Measurements from ENCODE around the gene KIF6. TPM values are rescaled to one million over a fixed set of nuclear protein-coding genes. Genes with fewer than 3 reads are reported as not detected.
A peak's percentile ranks its signal among the peaks of the same experiment; 100 is the strongest.

Gene KIF6
- total and polyA plus RNA-seq, 11 donors = 0.06 to 0.77 (median 0.48) TPM

DNA sequence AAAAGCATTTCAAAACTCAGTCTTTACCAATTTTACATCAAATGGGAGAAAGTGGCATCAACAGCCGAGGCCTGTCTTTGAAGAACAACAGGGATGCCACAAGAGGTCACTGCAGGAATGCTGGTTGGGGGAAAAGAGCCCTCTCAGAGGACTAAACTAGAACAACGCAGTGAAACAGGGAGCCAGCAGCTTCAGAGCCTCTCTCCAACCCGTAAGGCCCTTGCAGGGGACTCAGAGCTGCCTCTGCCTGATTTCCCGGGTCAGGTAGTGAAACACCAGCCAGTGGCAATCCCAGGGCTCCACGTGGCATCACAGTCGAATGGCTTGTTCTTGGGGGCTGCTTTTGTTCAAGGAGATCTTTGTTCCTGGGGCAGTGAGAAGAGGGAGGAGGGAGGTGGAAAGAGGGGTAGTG, 347.7 kb downstream of the KIF6 start:
- DNase-seq (peak in 4 of 5 donors; percentile 59 to 69 (median 62)), ATAC-seq (peak; percentile 62 to 94 (median 88))
- no peak overlapping the region for H3K27ac ChIP-seq
- H3K27me3 ChIP-seq = no peaks in the 10 kb centered on the region
- H3K36me3 ChIP-seq = no peaks in the 10 kb centered on the region
- 4 to 15% (median 10%) methylated on average over 6 of the region's 6 CpGs for WGBS, 4 donors
- H3K4me1 ChIP-seq = peaks cover 0 to 10% (median 2%) of the 10 kb centered on the region in 12 donors
- no peak for TF ChIP-seq POLR2A (IDR thresholded peaks at IDR 0.05)
- TF ChIP-seq, protein P1, sequence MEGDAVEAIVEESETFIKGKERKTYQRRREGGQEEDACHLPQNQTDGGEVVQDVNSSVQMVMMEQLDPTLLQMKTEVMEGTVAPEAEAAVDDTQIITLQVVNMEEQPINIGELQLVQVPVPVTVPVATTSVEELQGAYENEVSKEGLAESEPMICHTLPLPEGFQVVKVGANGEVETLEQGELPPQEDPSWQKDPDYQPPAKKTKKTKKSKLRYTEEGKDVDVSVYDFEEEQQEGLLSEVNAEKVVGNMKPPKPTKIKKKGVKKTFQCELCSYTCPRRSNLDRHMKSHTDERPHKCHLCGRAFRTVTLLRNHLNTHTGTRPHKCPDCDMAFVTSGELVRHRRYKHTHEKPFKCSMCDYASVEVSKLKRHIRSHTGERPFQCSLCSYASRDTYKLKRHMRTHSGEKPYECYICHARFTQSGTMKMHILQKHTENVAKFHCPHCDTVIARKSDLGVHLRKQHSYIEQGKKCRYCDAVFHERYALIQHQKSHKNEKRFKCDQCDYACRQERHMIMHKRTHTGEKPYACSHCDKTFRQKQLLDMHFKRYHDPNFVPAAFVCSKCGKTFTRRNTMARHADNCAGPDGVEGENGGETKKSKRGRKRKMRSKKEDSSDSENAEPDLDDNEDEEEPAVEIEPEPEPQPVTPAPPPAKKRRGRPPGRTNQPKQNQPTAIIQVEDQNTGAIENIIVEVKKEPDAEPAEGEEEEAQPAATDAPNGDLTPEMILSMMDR (IDR thresholded peaks at IDR 0.05) = peak; percentile 35 to 77 (median 68)
- peaks cover 0 to 6% (median 0%) of the 10 kb centered on the region in 12 donors for H3K9me3 ChIP-seq
- intact Hi-C loops (cut with DNase I) = loop anchor here (1.0 to 10.0 kb wide), 8 partner anchors 177 to 1647 kb away; partner anchors contain the start of gene DAAM2 (in 1 of the 10)
- no peak overlapping the region for H3K4me3 ChIP-seq

- peaks cover 0 to 3% (median 0%) of the 10 kb centered on the region in 12 donors for H3K4me1 ChIP-seq
- H3K36me3 ChIP-seq = no peaks in the 10 kb centered on the region
- DNase-seq (no peak), ATAC-seq (no peak)
- no peak overlapping the region for H3K27ac ChIP-seq
- peaks cover 0 to 6% (median 0%) of the 10 kb centered on the region in 12 donors for H3K9me3 ChIP-seq
- H3K4me3 ChIP-seq = no peak overlapping the region
- no peak for TF ChIP-seq POLR2A (IDR thresholded peaks at IDR 0.05)
- TF ChIP-seq, protein P1 (IDR thresholded peaks at IDR 0.05) = no peak
- 70 to 80% (median 74%) methylated on average over 3 of the region's 3 CpGs for WGBS, 4 donors
- H3K27me3 ChIP-seq = no peaks in the 10 kb centered on the region
- intact Hi-C loops (cut with DNase I) = loop anchor here in 9 of 10 donors (5.0 to 10.0 kb wide), 6 partner anchors 179 to 1649 kb away; partner anchors contain the start of gene DAAM2 (in 1 of the 9)
Measured at GRCh38 chr6:39375405-39375804, 349.8 kb downstream of the KIF6 start.

- H3K4me3 ChIP-seq = no peak overlapping the region
- peaks cover 0 to 6% (median 0%) of the 10 kb centered on the region in 12 donors for H3K9me3 ChIP-seq
- no peak for TF ChIP-seq POLR2A (IDR thresholded peaks at IDR 0.05)
- TF ChIP-seq, protein P1 (IDR thresholded peaks at IDR 0.05) = no peak
- no peaks in the 10 kb centered on the region for H3K4me1 ChIP-seq
- H3K27me3 ChIP-seq = peaks cover 0 to 3% (median 0%) of the 10 kb centered on the region in 9 donors
- no peak for ATAC-seq
- intact Hi-C loops (cut with DNase I) = loop anchor here in 3 of 10 donors (10.0 kb wide), 4 partner anchors 184 to 1654 kb away; partner anchors contain the start of gene DAAM2 (in 1 of the 3)
- WGBS, 4 donors = 82 to 91% (median 86%) methylated on average over 3 of the region's 3 CpGs
- no peak for DNase-seq
- no peak overlapping the region for H3K27ac ChIP-seq
- no peaks in the 10 kb centered on the region for H3K36me3 ChIP-seq
Measured at GRCh38 chr6:39370390-39370789, 354.8 kb downstream of the KIF6 start.

DNA sequence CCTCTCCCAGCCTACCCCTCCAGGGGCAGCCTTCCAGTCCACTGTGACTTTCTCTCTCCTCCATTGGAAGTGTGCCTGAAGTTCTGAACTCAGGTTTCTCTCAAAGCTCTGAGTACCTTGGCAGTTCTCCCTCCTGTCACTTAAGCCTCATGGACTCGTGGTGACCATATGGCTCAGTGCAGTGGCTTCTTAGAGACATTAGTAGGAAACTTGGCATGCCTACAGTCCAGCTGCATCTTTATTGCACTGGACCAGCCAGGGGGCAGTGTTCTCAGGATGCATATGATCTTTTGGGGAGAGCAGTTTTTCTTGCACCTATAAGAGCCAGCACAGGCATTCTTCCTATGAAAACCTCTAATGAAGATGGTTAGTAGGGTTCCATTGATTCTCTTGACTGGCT, 355.2 kb downstream of the KIF6 start:
- DNase-seq (no peak), ATAC-seq (no peak)
- Histone ChIP-seq H3K27ac (no peak overlapping the region), H3K4me3 (no peak overlapping the region), H3K4me1 (no peaks in the 10 kb centered on the region), H3K36me3 (no peaks in the 10 kb centered on the region), H3K27me3 (peaks cover 0 to 3% (median 0%) of the 10 kb centered on the region in 9 donors), H3K9me3 (peaks cover 0 to 6% (median 0%) of the 10 kb centered on the region in 12 donors)
- 38 to 56% (median 48%) methylated on average over 1 of the region's 1 CpG for WGBS, 4 donors
- TF ChIP-seq POLR2A (IDR thresholded peaks at IDR 0.05) = no peak
- TF ChIP-seq, protein P1 (IDR thresholded peaks at IDR 0.05) = peak in 5 of 12 donors; percentile 5 to 30 (median 21)
- intact Hi-C loops (cut with DNase I) = loop anchor here in 8 of 10 donors (5.0 to 10.0 kb wide), 8 partner anchors 185 to 1665 kb away; partner anchors contain the start of genes DAAM2 (in 1 of the 8), KIF6 (in 1 of the 8) and UNC5CL (in 1 of the 8)
